Femur (tissue), 1 donor: ENCODE data around the gene CEP250.
"Not testable (repeated sequence)": the region's sequence is repeated elsewhere in the genome, so short reads cannot be mapped to it uniquely, and the experiment has no call there.

ENCODE experiments used
- DNase-seq: peaks from one replicate; pipeline ENCODE4 v3.0.0-alpha.2; 2017

CEP250 gene, protein sequence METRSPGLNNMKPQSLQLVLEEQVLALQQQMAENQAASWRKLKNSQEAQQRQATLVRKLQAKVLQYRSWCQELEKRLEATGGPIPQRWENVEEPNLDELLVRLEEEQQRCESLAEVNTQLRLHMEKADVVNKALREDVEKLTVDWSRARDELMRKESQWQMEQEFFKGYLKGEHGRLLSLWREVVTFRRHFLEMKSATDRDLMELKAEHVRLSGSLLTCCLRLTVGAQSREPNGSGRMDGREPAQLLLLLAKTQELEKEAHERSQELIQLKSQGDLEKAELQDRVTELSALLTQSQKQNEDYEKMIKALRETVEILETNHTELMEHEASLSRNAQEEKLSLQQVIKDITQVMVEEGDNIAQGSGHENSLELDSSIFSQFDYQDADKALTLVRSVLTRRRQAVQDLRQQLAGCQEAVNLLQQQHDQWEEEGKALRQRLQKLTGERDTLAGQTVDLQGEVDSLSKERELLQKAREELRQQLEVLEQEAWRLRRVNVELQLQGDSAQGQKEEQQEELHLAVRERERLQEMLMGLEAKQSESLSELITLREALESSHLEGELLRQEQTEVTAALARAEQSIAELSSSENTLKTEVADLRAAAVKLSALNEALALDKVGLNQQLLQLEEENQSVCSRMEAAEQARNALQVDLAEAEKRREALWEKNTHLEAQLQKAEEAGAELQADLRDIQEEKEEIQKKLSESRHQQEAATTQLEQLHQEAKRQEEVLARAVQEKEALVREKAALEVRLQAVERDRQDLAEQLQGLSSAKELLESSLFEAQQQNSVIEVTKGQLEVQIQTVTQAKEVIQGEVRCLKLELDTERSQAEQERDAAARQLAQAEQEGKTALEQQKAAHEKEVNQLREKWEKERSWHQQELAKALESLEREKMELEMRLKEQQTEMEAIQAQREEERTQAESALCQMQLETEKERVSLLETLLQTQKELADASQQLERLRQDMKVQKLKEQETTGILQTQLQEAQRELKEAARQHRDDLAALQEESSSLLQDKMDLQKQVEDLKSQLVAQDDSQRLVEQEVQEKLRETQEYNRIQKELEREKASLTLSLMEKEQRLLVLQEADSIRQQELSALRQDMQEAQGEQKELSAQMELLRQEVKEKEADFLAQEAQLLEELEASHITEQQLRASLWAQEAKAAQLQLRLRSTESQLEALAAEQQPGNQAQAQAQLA (N-terminal part only)

DNA sequence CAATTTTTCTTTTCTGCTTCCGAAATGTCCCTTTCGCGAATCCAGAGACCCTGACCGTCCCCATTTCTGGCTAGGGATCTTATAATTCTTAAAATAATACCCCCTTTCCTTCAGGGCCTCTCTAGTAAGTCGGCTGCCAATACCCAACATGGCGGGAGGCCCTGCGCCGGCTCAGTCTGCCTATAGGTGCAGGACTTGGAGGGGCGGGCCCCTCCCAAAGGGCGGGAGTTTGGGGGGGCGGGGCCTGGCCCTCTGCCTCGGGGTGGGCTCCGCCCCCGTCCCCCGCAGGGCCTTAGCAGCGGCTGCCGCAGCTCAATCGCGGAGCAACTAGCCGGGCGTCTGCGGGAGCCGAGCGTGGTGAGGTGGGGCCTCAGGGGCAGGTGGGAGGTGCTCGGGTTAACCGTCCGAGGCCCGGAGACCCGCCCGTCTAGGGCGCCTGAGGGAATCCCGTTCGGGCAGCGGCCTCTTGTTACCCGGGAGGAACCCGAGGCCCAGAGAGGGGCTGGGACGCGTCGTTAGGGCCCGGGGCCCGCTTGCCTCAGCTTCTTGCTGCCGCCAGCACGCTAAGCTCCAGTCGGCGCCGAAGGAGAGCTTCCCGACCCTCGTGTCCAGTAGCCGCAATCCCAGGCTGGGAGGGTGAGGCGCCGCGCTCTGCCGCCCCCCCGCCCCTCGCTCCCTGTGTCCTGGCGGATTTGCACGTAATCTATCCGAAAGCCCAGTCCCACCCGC, at the start of gene CEP250:
Gene CEP250 (plus strand): TSS at position 718 of the 729 bp plus-strand sequence. CDS start 6,770 bp downstream, outside the sequence.
- peak; percentile 97 for DNase-seq

DNA sequence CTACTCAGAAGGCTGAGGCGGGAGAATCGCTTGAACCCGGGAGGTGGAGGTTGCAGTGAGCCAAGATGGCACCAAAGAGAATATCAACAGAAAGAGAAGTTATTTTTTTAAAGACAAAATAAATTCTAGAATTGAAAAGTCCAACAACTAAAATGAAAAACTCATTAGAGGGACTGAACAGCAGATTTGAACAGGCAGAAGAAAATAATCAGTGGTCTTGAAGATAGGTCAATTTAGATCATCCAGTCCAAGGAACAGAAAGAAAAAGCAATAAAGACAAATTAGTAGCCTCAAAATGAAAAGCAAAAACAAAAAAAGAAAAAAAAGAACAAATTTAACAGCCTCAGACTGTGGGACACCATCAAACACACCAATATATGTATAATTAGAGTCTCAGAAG, 49.6 kb upstream of the CEP250 start:
- no peak for DNase-seq

DNA sequence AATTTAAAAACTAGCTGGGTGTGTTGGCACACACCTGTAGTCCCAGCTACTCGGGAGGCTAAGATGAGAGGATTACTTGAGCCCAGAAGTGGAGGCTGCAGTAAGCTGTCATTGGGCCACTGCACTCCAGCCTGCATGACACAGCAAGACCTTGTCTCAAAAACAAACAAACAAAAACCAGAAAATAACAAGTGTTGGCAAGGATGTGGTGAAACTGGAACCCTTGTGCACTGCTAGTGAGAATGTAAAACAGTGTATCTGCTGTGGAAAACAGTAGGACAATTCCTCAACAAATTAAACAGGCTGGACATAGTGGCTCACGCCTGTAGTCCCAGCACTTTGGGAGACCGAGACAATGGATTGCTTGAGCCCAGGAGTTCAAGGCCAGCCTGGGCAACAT, 47.1 kb upstream of the CEP250 start:
- DNase-seq = no peak

- DNase-seq = no peak
Measured at GRCh38 chr20:35409542-35409941, 45.9 kb upstream of the CEP250 start.

GRCh38 chr20:35410613-35411012, 44.8 kb upstream of the CEP250 start:
- no peak for DNase-seq

DNA sequence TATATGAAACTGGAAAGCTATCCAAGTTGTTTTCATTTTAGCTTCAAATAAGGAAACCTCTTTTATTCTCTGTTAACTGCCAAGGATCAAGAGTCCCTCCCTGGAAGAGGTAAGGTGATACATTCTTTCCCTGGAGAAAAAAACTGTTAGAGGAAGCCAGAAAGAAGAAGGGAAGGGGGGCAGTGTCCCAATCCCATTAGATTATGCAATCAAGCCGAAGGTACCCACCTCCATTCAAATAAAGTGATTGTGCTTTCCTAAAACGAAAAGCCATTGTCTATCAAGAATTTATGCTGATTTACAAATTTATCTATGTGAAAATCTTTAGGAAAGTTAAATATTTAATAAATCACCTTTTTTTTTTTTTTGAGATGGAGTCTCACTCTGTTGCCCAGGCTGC, 34.1 kb upstream of the CEP250 start:
- DNase-seq = no peak

GRCh38 chr20:35431621-35432429, 23.6 kb upstream of the CEP250 start:
- DNase-seq = no peak

DNA sequence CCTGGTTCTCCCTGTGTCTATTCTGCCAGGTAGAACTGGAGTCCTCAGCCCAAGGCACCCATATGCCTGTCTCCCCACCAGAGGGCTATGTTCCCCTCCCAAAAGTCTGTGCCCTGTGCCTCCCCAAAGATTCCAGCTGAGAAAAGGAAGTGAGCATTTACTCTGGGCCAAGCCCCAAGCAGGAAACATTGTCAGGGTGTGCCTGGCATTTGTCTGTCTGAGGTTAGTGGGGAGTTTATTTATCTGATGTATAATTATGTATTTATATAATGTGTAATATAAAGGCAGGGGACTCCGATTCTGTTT, 23.0 kb upstream of the CEP250 start:
- DNase-seq = no peak

DNA sequence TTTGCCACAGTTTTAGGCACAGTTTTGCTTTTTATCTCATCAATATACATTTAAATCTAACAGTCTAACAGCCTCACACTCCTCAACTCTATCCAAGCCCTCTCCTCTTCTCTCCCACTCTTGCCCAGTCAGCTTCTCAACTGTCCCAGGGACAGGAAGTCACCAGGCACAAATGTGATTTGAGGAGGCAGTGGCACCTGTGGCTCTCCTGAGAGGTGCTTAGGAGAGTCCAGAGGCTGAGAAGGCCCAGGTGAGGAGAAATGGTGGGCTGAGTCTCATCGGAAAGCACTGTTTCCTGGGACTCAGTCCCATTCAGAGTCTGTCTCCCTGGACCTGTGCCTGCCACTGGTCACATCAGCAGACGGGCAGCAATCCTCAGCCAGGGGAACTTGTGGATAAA, 22.1 kb upstream of the CEP250 start:
- no peak for DNase-seq

DNA sequence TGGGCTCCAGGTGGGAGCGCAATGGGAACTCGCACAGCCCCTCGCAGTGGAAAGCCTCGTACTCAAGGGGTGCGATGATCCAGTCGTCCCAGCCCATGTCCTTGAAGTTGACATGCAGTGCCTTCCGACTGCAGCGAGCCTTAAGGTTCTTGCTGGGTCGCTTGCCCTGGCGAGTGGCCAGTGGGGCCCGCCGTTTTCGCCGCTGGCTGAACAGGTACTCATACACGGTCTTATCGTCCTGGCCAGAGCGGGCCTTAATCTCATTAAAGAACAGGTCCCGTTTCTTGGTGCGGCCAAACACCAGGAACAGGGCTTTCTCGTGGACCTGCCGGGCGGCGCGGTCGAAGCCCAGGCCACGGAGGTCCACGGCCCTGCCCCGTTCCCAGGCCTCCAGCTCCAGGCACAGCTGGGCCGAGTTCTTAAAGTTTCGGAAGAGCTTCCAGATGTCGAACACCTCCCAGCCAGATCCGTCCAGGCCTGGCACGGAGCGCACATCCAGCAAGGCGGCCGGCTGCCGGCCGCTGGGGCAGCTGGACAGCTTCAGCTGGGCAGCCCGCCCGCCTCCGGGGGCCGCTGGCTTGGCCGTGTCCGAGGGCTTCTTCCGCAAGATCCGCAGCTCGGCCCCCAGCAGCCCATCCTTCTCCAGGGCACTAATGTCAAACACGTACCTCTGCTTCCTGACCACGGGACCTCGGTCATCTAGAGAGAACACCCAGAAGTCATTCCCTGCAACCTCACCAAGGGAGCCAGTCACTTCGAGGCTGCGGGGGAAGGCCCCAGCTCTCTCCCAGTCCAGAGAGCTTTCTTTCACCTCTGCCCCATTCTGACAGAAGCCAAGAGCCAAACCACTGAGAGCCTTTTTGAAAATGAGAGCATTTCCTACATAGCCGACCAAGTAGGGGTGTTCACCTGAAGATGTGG, 21.1 kb upstream of the CEP250 start:
- DNase-seq = peak; percentile 36

DNA sequence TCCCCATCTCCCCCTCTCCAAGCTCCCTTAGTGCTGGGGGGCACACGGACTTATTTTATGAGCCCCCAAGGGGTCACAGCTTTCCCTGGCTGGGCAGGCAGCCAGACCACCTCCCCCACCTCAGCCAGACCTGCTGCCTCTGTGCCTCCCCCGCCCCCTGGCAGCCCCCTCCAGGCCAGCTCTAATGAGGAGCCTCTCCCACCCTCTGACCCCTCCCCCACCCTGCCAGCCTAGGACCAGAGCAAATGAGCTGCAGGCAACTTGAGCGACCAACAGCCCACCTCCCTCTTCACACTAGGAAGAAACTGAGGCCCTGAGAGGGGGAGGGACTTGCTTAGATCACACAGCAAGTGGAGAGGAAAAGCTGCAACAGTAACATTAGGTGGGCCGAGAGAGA, 19.2 kb upstream of the CEP250 start:
- DNase-seq = no peak

- no peak for DNase-seq
Measured at GRCh38 chr20:35437599-35437998, 17.8 kb upstream of the CEP250 start.

GRCh38 chr20:35443003-35443402, 12.4 kb upstream of the CEP250 start:
- DNase-seq = no peak

GRCh38 chr20:35444226-35444625, 11.2 kb upstream of the CEP250 start:
- DNase-seq = no peak

DNA sequence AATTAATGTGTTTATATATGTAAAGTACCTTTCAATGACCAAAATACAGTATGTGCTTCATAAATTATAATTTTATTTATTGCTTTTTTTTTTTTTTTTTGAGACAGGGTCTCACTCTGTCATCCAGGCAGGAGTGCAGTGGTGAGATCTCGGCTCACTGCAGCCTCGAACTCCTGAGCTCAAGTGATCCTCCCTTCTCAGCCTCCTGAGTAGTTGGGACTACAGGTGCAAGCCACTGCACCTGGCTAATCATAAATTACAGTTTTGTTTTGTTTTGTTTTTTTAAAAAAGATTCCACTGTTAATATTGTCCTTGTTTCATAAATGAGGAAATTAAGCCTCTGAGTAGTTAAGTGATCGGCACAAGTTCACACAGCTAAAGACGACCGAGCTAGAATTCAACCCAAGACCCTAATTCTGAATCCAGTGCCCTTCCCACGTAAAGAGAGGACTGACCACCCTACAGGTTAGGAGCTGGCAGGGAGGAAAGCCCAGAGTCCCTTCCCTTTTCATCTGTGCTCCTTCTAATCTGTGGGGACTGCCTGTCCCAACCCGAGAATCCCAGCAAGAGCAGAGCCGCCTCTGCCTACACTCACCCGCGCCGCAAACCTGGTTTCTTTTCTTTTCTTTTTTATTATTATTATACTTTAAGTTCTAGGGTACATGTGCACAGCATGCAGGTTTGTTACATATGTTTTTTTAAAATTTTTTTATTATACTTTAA, 8.9 kb upstream of the CEP250 start:
- no peak for DNase-seq

GRCh38 chr20:35447082-35447789, 8.2 kb upstream of the CEP250 start:
- DNase-seq = peak; percentile 89

DNA sequence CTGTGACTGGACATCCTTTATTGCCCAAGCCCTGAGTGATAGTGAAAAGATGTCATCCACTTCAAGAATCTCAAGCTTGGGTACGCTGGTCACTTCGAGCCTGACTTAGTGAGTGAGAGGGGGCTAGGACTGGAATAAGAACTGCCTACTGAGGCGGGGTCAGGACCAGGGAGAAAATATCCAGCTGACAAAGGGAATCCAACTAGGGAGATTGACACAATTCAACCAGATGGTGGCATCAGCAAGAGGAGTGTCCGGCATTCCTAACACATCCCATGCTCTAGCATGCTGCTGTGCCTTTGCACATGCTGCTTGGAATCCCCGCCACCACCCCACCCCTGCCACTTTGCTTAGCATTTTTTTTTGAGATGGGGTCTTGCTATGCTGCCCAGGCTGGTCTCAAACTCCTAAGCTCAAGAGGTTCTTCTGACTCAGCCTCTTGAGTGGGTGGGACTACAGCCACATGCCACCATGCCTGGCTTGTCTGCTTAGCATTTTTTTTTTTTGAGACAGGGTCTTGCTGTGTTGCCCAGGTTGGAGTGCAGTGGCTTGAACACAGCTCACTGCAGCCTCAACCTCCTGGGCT, 6.5 kb upstream of the CEP250 start:
- no peak for DNase-seq

- DNase-seq = not testable (repeated sequence)
Measured at GRCh38 chr20:35449855-35450254, 5.5 kb upstream of the CEP250 start.

- no peak for DNase-seq
Measured at GRCh38 chr20:35451295-35451694, 4.1 kb upstream of the CEP250 start.
